ENCODE results near the gene PCDH9. TPM values are rescaled to one million over a fixed set of nuclear protein-coding genes. Genes with fewer than 3 reads are reported as not detected.

PCDH9 gene
- total RNA-seq, 3 donors from 2014 or later = 0.13 to 0.38 (median 0.13) TPM

DNA sequence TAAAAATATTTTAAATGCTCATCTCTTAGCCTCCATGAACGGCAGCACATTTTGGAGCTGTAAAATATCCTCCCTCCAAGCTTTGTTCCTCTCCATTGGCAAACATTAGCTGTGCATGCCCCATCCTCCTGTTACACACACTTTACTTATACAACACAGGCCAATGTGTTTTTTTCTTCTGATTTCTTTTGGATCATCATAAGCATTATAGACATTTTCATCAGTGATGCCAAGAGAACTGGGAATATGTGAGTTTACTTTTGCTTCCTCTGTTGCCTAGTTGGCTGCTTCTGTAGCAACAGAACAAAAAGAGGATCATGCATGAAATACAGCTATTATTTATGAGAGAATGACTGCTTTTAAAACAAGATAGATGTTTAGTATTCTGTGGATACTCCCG, 142.6 kb downstream of the PCDH9 start:
- no peaks in the 10 kb centered on the region for H3K27me3 Mint-ChIP-seq (ENCODE audit: low read depth)
- H3K36me3 Mint-ChIP-seq (ENCODE audit: insufficient read depth) = no peaks in the 10 kb centered on the region
- H3K4me3 Mint-ChIP-seq = no peak overlapping the region
- no peak for ATAC-seq
- no peak for DNase-seq
- no peaks in the 10 kb centered on the region for H3K4me1 Mint-ChIP-seq (ENCODE audit: low read depth)
- H3K9me3 Mint-ChIP-seq = no peaks in the 10 kb centered on the region

DNA sequence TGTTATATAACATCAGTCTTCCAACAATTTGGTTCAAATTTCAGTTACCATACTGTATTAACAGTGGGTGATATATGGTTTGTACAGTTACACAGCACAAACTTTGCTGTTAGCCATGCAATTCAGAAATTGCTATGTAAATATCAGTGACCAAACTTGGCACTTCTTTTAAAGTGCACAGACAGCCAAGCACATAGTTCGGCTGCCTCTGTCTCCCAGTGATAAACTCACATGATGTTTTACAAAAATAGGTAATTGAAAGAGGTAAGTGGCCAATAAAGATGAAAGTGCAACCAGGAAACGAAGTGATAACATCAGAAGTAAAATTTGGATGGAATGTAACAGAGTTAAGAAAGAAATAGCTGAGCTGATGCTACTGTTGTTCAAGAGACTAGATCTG, 143.9 kb downstream of the PCDH9 start:
- Mint-ChIP-seq H3K27me3 (ENCODE audit: low read depth) (no peaks in the 10 kb centered on the region), H3K36me3 (ENCODE audit: insufficient read depth) (no peaks in the 10 kb centered on the region), H3K4me3 (no peak overlapping the region), H3K4me1 (ENCODE audit: low read depth) (no peaks in the 10 kb centered on the region), H3K9me3 (no peaks in the 10 kb centered on the region)
- no peak for ATAC-seq
- no peak for DNase-seq

DNA sequence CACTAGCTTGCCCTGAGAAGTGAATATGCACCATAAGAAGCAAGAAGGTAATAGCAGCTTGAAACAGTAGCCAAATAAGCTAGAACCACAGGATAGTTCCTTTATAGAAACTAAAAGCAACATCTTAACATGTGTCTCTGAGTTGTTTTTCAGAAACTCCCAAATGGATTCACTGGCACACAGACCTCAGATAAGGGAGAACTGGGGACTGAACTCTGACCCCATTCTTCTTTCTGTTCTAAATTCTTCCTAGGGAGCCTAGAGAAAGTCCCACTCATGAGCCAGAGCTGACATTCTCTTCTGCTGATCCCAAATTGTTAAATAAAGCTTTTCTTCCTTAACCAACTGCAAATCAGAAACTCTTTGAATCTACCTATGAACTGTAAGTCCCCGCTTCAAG, 146.1 kb downstream of the PCDH9 start:
- H3K36me3 Mint-ChIP-seq (ENCODE audit: insufficient read depth) = no peaks in the 10 kb centered on the region
- no peak overlapping the region for H3K4me3 Mint-ChIP-seq
- no peak for ATAC-seq
- H3K27me3 Mint-ChIP-seq (ENCODE audit: low read depth) = no peaks in the 10 kb centered on the region
- no peaks in the 10 kb centered on the region for H3K9me3 Mint-ChIP-seq
- H3K4me1 Mint-ChIP-seq (ENCODE audit: low read depth) = no peaks in the 10 kb centered on the region
- DNase-seq = no peak

DNA sequence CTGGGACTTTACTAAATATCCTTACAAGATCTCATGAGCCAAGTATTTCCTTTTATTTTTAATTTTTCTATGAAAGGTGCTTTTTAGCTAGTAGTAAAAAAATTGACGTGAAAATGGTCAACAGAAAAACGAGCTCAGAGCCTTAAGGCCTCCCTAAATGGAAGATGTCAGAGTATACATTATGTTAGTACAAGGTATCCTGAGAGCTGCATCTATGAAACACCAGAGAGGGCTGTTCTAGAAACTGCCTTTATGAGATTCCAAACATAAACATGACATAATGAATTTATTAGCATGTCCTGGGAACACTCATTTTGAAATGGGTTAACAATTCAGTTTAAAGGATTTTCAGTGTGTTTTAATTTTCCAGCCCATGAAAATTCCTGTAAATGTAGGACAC, 146.6 kb downstream of the PCDH9 start:
- DNase-seq = no peak
- no peaks in the 10 kb centered on the region for H3K27me3 Mint-ChIP-seq (ENCODE audit: low read depth)
- no peak for ATAC-seq
- H3K4me1 Mint-ChIP-seq (ENCODE audit: low read depth) = no peaks in the 10 kb centered on the region
- no peak overlapping the region for H3K4me3 Mint-ChIP-seq
- H3K36me3 Mint-ChIP-seq (ENCODE audit: insufficient read depth) = no peaks in the 10 kb centered on the region
- no peaks in the 10 kb centered on the region for H3K9me3 Mint-ChIP-seq

DNA sequence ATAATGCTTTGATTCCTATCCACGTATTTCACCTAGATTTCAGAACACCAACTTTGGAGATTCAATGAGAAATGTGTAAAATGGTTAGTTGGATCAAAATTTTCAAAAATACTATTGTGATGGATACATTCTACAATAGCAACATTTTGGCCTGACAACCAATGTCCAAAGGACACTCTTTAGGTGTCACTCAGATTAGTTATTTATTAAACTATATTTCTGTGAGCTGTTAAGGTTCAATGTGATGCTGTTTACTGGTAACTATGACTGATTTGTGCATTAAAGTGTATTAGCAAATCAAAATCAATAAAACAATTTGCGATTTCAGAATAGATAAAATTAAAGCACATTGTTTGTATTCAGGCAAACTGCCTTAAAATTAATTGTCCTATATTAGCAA, 149.8 kb downstream of the PCDH9 start:
- H3K4me1 Mint-ChIP-seq (ENCODE audit: low read depth) = no peaks in the 10 kb centered on the region
- no peaks in the 10 kb centered on the region for H3K9me3 Mint-ChIP-seq
- no peak for ATAC-seq
- H3K36me3 Mint-ChIP-seq (ENCODE audit: insufficient read depth) = no peaks in the 10 kb centered on the region
- no peaks in the 10 kb centered on the region for H3K27me3 Mint-ChIP-seq (ENCODE audit: low read depth)
- no peak for DNase-seq
- no peak overlapping the region for H3K4me3 Mint-ChIP-seq

DNA sequence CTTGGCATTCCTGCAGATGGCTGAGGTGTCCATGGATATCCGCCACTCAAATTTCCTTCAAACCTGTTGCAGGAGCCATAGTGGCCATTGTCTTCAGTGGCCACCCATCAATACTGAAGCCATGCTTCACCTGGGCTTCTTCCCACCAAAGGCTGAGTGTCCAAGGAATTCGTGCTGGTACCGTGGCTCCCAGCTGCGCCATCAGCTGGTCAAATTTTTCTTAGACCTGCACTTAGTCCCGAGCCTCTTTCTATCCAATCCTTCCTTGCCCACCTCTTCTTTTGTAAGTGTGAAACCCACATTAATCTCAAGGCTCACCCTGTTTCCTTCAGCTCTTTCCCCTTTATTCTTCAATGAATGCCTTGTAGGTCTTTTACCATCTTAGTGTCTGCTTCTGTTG, 152.1 kb downstream of the PCDH9 start:
- DNase-seq (no peak), ATAC-seq (no peak)
- Mint-ChIP-seq H3K36me3 (ENCODE audit: insufficient read depth) (no peaks in the 10 kb centered on the region), H3K4me3 (no peak overlapping the region), H3K4me1 (ENCODE audit: low read depth) (no peaks in the 10 kb centered on the region), H3K9me3 (no peaks in the 10 kb centered on the region), H3K27me3 (ENCODE audit: low read depth) (no peaks in the 10 kb centered on the region)

DNA sequence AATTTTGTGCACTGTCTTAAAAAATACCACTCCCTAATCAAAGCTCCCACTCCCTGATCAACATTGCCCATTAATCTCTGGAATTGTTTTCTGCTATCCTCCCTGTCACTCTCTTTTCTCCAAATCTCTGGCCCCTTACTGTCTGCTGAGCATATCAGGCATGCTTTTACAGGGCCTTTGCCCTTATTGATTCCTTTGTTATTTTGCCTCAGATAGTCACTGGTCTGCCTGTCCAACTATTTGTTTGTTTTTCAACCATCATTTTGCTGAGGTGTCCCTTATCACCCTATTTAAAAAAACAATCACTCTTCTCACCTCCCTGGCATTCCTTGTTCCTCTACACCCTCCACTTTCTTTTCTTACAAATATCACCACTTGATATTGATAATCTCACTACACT, 153.0 kb downstream of the PCDH9 start:
- Mint-ChIP-seq H3K36me3 (ENCODE audit: insufficient read depth) (no peaks in the 10 kb centered on the region), H3K4me3 (no peak overlapping the region), H3K27me3 (ENCODE audit: low read depth) (no peaks in the 10 kb centered on the region), H3K4me1 (ENCODE audit: low read depth) (no peaks in the 10 kb centered on the region), H3K9me3 (no peaks in the 10 kb centered on the region)
- ATAC-seq = no peak
- no peak for DNase-seq

DNA sequence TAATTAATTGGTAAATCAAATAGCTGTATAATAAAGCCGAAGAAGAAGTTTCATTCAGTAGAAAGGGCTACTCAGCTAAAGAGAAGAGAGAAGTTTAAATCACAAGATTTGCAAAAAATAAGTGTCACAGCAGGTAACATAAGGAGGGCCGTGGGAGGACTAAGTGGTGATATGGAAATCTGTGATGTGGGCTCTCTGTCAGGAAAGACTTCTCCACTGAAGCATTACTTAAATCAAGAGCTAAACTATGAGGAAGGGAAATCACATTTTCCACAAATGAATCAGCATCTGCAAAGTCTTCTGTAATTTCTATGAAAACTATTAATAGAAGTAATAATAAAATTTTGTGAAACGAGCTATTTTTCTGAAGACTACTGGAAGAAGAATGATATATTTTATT, 153.8 kb downstream of the PCDH9 start:
- ATAC-seq (no peak), DNase-seq (no peak)
- H3K27me3 Mint-ChIP-seq (ENCODE audit: low read depth) = no peaks in the 10 kb centered on the region
- H3K4me1 Mint-ChIP-seq (ENCODE audit: low read depth) = no peaks in the 10 kb centered on the region
- no peaks in the 10 kb centered on the region for H3K36me3 Mint-ChIP-seq (ENCODE audit: insufficient read depth)
- H3K4me3 Mint-ChIP-seq = no peak overlapping the region
- H3K9me3 Mint-ChIP-seq = no peaks in the 10 kb centered on the region

DNA sequence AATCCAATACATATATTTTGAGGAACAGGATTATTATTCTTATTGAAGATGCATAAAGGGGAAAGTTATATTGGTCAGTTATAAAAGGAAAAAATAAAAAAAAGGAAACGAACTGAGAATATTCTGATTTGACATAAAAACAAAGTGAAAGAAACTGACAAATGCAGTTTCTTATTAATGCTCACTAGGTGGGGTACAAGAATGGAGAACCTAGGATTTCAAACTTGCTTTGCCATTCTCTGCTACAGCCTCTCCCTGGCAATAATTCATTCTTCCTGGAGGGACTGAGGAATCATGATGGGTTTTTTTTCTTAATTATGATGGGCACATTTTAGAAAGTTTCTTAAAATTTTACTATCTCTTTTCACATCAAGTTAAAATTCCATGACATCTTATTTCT, 154.9 kb downstream of the PCDH9 start:
- no peaks in the 10 kb centered on the region for H3K27me3 Mint-ChIP-seq (ENCODE audit: low read depth)
- H3K4me3 Mint-ChIP-seq = no peak overlapping the region
- ATAC-seq = no peak
- H3K36me3 Mint-ChIP-seq (ENCODE audit: insufficient read depth) = no peaks in the 10 kb centered on the region
- no peaks in the 10 kb centered on the region for H3K9me3 Mint-ChIP-seq
- no peak for DNase-seq
- no peaks in the 10 kb centered on the region for H3K4me1 Mint-ChIP-seq (ENCODE audit: low read depth)

DNA sequence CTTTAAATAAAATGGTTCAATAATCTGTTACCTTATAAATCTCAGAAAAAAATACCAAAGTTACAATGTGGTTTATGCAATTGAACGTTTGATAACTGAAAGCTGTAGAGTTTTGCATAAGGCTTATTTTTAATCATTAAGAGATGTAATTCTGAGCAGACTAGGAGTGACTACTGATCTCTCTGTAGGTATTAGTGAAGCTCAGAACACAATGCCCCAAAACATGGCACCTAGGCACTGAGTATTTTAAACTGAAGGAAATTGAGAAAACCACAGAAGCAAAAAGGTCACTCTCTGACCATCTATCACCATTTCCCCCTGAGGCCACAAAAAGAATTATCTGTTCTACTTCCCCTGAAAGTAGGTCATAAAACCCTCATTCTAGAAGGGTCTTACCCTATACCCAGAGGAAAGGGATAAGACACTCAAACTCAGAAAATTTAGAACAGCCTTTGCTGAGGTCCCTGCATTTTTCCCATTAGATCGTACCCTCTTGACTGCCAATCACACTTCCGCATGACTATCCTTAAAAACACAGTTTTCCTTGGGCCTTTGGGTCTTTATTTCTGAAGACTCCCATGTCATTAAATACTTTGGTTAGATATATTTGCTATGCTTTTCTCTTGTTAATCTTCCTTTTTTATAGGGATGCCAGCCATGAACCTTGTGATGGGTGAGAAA, 158.1 kb downstream of the PCDH9 start:
- H3K9me3 Mint-ChIP-seq = no peaks in the 10 kb centered on the region
- no peak for ATAC-seq

DNA sequence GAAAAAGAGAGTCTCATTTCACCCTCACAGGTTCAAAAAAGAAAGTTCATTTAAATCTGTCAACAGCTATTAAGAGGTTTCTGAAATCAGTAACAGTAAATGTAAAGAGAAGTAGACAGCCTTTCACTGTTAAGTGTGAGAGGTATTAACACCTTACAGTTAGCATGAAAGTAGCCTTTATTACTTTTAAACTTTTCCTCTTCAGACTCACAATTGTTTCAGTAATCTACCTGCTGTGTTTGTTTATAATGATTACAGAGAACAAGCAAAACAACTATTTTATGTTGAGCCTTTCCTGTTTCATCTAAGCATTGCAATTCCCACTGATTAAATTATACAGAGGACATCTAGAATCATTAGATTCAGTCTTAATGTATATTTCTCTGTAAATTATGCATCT, 159.8 kb downstream of the PCDH9 start:
- no peaks in the 10 kb centered on the region for H3K27me3 Mint-ChIP-seq (ENCODE audit: low read depth)
- no peaks in the 10 kb centered on the region for H3K36me3 Mint-ChIP-seq (ENCODE audit: insufficient read depth)
- ATAC-seq = no peak
- H3K9me3 Mint-ChIP-seq = no peaks in the 10 kb centered on the region
- H3K4me3 Mint-ChIP-seq = no peak overlapping the region
- H3K4me1 Mint-ChIP-seq (ENCODE audit: low read depth) = no peaks in the 10 kb centered on the region
- no peak for DNase-seq

More for the DNA sequence above, 158.1 kb downstream of the PCDH9 start:
- Mint-ChIP-seq H3K4me1 (ENCODE audit: low read depth) (no peaks in the 10 kb centered on the region), H3K27me3 (ENCODE audit: low read depth) (no peaks in the 10 kb centered on the region), H3K4me3 (no peak overlapping the region), H3K36me3 (ENCODE audit: insufficient read depth) (no peaks in the 10 kb centered on the region)
- DNase-seq = no peak

DNA sequence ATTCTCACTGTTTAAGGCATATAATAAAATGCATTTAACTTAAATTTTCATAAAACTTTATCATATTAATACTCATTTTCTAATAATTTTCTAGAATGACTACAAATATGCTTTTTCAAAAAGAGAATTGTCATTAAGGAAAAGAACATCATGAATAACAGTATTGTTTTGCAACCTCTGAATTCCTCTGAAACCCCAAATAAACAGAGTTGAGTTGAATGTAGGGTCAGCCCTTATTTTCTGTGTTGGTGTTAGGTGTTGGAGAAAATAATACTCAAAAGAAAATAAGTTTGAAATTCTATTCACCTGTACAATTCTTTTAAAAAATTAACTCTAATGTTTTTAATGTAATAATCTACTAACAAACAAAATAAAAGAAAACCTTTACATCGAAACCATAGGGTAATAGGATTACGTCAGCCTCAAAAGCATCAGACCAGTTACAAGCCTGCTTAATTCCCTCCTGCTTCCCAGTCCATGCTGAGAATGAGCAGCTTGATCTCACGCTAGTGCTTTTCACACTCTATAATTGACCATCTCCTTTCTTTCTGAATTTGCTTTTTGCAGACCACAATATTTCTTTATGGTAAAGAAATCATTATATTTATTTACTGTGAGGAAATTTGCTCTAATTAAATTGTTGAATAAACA, 160.9 kb downstream of the PCDH9 start:
- no peak overlapping the region for H3K4me3 Mint-ChIP-seq
- H3K36me3 Mint-ChIP-seq (ENCODE audit: insufficient read depth) = no peaks in the 10 kb centered on the region
- no peak for ATAC-seq
- H3K4me1 Mint-ChIP-seq (ENCODE audit: low read depth) = no peaks in the 10 kb centered on the region
- H3K27me3 Mint-ChIP-seq (ENCODE audit: low read depth) = no peaks in the 10 kb centered on the region
- H3K9me3 Mint-ChIP-seq = no peaks in the 10 kb centered on the region
- no peak for DNase-seq

DNA sequence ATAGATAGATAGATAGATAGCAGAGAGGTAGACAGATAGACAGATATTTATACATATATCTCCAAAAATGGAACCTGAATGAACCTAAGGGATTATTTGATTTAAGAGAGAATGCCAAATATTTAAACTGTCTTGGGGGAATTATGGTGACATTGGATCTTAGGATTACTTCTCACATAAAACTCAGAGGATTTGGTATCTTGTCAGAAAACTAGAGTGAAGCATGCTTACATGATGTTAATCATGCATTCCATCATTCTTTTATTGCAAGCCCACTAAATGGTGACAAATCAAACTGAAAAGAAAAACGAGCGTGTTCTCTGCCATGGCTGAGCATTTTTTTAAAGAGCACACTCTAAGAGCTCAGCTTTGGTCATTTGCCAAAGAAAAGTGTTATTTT, 165.2 kb downstream of the PCDH9 start:
- H3K4me1 Mint-ChIP-seq (ENCODE audit: low read depth) = no peaks in the 10 kb centered on the region
- DNase-seq (no peak), ATAC-seq (no peak)
- H3K27me3 Mint-ChIP-seq (ENCODE audit: low read depth) = no peaks in the 10 kb centered on the region
- H3K4me3 Mint-ChIP-seq = no peak overlapping the region
- H3K36me3 Mint-ChIP-seq (ENCODE audit: insufficient read depth) = no peaks in the 10 kb centered on the region
- no peaks in the 10 kb centered on the region for H3K9me3 Mint-ChIP-seq

DNA sequence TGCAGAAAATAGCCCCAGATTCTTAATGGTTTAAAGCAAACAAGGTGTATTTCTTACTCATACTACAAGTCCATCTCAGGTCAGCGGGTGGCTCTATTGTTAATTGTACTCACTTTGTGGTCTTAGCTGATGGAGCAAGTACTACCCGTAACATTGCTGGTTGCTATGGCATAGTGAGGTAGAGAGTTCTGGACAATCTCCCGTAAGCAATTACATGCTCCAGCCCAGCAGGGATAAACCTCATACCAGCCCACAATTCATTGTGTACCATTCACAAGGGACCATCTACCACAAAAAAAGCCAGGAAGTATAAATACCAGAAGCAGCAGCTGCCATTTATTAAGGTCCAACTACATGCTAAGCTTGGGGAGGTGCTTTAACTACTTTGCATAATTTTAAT, 167.1 kb downstream of the PCDH9 start:
- Mint-ChIP-seq H3K4me3 (no peak overlapping the region), H3K4me1 (ENCODE audit: low read depth) (no peaks in the 10 kb centered on the region)

DNA sequence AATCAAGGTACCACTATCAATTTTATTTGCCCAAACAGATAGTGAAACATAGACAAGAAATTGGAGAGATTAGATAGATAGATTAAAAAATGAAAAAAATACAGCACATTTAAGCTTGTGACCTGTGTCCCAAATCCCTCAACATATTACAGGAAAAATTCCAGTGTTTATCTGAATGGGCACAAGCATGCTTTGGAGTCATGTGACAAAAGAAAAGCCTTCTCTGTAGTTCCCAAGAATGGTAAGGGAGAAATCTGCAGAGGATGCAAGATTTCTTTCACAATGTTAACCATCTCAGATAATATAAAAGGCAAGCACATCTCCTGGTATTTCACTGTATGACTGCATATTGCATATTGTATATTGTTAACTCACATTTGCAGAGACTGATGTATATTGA, 168.0 kb downstream of the PCDH9 start:
- H3K27me3 Mint-ChIP-seq (ENCODE audit: low read depth) = no peaks in the 10 kb centered on the region
- no peak for ATAC-seq
- no peaks in the 10 kb centered on the region for H3K4me1 Mint-ChIP-seq (ENCODE audit: low read depth)
- H3K36me3 Mint-ChIP-seq (ENCODE audit: insufficient read depth) = no peaks in the 10 kb centered on the region
- no peak for DNase-seq
- H3K9me3 Mint-ChIP-seq = no peaks in the 10 kb centered on the region
- H3K4me3 Mint-ChIP-seq = no peak overlapping the region

More for the DNA sequence above, 167.1 kb downstream of the PCDH9 start:
- no peak for ATAC-seq
- H3K36me3 Mint-ChIP-seq (ENCODE audit: insufficient read depth) = no peaks in the 10 kb centered on the region
- no peak for DNase-seq
- H3K9me3 Mint-ChIP-seq = no peaks in the 10 kb centered on the region
- H3K27me3 Mint-ChIP-seq (ENCODE audit: low read depth) = no peaks in the 10 kb centered on the region
